Measurements from ENCODE around the gene NADSYN1.

Gene NADSYN1

DNA sequence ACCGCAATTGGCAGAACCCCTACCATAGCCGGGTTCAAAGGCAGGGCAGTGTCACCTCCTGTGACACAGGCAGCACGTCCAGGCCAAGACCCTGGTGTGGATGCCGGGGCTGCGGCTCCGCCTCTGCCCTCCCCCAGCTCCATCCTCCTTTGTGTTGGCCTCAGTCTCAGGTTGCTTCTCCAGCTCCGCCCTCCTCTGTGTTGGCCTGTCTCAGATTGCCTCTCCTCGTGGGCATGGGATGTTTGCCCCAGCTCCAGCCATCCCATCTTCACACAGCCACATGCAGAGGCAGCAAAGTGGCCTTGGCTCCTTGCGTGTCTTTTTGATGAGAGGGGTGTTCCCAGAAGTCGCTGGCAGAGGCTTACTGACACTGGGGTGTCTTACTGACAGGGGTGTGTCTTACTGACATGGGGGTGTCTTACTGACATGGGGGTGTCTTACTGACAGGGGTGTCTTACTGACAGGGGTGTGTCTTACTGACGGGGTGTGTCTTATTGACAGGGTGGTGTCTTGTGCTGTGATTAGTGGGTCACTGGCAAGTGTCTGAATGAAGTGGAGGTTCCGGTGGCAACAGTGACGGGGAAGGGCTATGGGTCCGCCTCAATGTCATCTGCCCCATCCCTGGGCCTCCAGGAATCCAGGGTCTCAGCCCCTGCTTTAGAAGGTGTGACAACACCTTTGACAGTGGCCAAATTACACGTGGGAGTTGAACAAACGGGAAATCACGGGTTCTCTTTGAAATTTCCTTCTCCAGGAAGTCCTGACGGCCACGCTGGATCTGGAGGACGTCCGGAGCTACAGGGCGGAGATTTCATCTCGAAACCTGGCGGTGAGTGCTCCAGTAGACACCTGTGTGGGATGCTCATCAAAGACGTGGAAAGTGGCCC, 24.9 kb downstream of the NADSYN1 start:
- intact Hi-C loops (cut with micrococcal nuclease): no loop called here
- H3K27me3 Mint-ChIP-seq: no peaks in the 10 kb centered on the region
- H3K27ac Mint-ChIP-seq: no peak overlapping the region
- H3K9me3 Mint-ChIP-seq: no peaks in the 10 kb centered on the region
- no peak overlapping the region for H3K4me3 Mint-ChIP-seq
- peaks cover 100% of the 10 kb centered on the region for H3K36me3 Mint-ChIP-seq (ENCODE audit: low read depth)
- H3K4me1 Mint-ChIP-seq (ENCODE audit: low read depth): no peaks in the 10 kb centered on the region

DNA sequence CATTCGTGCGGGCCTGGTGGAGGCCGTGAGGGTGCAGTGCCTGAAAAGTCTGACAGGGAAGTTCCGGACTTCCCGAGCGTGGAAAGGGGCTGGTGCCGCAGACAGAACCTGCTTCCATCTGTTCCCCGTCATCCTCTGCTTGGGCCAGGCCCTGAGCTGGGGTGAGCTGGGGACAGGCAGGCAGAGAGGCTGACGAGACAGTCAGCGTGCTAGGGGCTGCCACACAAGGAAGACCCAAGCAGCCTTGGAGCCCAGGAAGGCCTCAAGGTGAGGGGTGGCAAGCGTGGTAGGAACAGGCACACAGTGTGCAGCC, 25.5 kb downstream of the NADSYN1 start:
- no peak overlapping the region for H3K27ac Mint-ChIP-seq
- H3K4me3 Mint-ChIP-seq: no peak overlapping the region
- H3K9me3 Mint-ChIP-seq: no peaks in the 10 kb centered on the region
- no peaks in the 10 kb centered on the region for H3K4me1 Mint-ChIP-seq (ENCODE audit: low read depth)
- intact Hi-C loops (cut with micrococcal nuclease): no loop called here
- peaks cover 100% of the 10 kb centered on the region for H3K36me3 Mint-ChIP-seq (ENCODE audit: low read depth)
- H3K27me3 Mint-ChIP-seq: no peaks in the 10 kb centered on the region

DNA sequence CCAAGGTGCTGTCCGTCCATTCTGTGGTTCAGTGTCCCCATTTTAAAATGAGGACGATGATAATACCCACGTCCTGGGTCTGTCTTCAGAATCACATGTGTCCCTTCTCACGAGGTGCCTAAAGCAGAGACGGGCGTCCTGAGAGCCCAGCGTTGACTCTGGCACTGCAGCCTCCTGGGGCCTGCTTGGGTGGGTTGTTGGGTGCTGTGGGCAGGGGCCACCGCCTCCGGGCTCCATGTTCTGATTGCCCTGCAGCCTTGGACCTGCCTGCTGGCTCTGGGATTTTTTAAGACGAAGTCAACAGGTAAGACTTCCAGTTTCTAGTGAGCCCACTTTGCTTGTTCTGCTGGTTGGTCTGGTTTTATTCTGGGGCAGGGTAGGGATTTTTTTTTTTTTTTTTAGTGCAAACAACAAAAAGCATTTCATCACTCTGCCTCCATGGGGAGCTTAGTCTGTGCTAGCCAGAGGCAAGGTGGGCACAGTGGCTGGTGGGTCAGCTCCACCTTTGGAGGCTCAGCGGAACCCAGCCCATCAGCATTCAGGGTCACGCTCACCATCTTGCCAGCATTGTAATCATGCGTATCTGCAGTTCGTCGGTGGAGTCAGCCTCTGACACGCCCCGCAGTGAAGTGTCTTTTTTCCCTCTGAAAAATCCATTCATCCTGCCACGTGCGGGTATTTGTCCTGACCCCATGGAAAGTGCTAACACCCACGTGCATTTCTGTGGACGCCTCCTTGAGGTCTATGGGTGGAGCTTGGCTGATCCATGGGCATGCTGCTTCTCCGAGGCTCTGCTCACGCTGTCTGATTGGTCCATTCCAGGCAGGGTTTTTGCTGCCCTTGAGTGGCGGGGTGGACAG, 28.3 kb downstream of the NADSYN1 start:
- peaks cover 100% of the 10 kb centered on the region for H3K36me3 Mint-ChIP-seq (ENCODE audit: low read depth)
- intact Hi-C loops (cut with micrococcal nuclease): no loop called here
- no peaks in the 10 kb centered on the region for H3K4me1 Mint-ChIP-seq (ENCODE audit: low read depth)
- no peaks in the 10 kb centered on the region for H3K9me3 Mint-ChIP-seq
- no peaks in the 10 kb centered on the region for H3K27me3 Mint-ChIP-seq
- no peak overlapping the region for H3K4me3 Mint-ChIP-seq
- H3K27ac Mint-ChIP-seq: no peak overlapping the region

DNA sequence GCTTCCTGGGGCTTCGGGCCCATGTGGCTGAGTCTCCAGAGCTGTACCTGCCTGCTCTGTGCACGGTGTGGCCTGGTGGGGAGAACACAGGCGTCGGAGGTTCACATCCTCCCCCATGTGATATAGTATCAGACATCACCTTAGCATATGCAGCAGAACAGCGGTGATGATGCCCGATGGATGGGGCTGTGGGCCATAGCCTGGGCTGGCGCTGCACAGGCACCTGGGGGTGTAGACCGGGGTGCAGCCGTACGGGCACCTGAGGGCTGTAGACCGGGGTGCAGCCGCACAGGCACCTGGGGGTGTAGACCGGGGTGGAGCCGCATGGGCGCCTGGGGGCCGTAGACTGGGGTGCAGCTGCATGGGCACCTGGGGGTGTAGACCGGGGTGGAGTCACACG, 29.2 kb downstream of the NADSYN1 start:
- H3K27me3 Mint-ChIP-seq: no peaks in the 10 kb centered on the region
- H3K36me3 Mint-ChIP-seq (ENCODE audit: low read depth): peaks cover 100% of the 10 kb centered on the region
- no peak overlapping the region for H3K27ac Mint-ChIP-seq
- no peaks in the 10 kb centered on the region for H3K4me1 Mint-ChIP-seq (ENCODE audit: low read depth)
- intact Hi-C loops (cut with micrococcal nuclease): no loop called here
- H3K4me3 Mint-ChIP-seq: no peak overlapping the region
- H3K9me3 Mint-ChIP-seq: no peaks in the 10 kb centered on the region

DNA sequence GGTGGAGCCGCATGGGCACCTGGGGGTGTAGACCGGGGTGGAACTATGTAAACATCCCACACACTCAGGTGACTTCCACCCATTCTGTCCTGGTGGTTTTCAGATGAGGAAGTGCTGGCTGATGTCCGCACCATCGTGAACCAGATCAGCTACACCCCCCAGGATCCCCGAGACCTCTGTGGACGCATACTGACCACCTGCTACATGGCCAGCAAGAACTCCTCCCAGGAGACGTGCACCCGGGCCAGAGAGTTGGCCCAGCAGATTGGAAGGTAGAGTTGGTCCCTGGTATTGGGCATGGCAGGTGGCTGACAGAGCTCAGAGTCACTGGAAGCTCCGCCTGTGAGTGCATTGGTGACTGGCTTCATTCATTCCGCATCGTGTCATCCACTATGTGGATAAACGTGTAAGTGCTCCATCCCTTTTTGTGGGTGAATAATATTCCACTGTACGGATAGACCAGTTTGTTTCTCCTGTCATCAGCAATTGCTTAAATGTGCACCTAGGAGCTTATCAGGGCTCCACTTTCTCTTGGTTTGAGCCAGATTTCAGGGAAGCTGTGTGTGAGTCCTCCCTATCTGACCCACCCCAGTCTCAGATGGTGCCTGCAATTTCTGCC, 29.9 kb downstream of the NADSYN1 start:
- intact Hi-C loops (cut with micrococcal nuclease): no loop called here
- H3K9me3 Mint-ChIP-seq: no peaks in the 10 kb centered on the region
- no peaks in the 10 kb centered on the region for H3K4me1 Mint-ChIP-seq (ENCODE audit: low read depth)
- H3K36me3 Mint-ChIP-seq (ENCODE audit: low read depth): peaks cover 100% of the 10 kb centered on the region
- H3K4me3 Mint-ChIP-seq: no peak overlapping the region
- no peak overlapping the region for H3K27ac Mint-ChIP-seq
- no peaks in the 10 kb centered on the region for H3K27me3 Mint-ChIP-seq

DNA sequence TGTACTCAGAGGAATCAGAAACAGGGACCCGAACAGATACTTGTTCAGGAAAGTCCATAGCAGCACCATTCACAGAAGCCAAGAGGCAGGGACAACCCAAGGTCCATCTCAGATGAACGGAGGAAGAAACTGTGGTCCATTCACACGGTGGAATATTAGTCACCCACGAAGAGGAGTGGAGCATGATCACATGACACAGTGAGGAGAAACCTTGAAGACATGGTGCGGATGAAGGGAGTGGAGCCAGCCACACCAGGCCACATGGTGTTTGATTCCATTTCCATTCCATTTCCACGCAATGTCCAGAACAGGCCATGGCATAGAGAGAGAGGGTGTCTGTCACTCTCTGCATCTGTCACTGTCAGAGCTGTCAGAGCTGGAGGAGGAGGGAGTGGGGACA, 30.7 kb downstream of the NADSYN1 start:
- H3K4me3 Mint-ChIP-seq: no peak overlapping the region
- no peaks in the 10 kb centered on the region for H3K27me3 Mint-ChIP-seq
- peaks cover 100% of the 10 kb centered on the region for H3K36me3 Mint-ChIP-seq (ENCODE audit: low read depth)
- no peak overlapping the region for H3K27ac Mint-ChIP-seq
- no peaks in the 10 kb centered on the region for H3K4me1 Mint-ChIP-seq (ENCODE audit: low read depth)
- no peaks in the 10 kb centered on the region for H3K9me3 Mint-ChIP-seq
- intact Hi-C loops (cut with micrococcal nuclease): no loop called here

DNA sequence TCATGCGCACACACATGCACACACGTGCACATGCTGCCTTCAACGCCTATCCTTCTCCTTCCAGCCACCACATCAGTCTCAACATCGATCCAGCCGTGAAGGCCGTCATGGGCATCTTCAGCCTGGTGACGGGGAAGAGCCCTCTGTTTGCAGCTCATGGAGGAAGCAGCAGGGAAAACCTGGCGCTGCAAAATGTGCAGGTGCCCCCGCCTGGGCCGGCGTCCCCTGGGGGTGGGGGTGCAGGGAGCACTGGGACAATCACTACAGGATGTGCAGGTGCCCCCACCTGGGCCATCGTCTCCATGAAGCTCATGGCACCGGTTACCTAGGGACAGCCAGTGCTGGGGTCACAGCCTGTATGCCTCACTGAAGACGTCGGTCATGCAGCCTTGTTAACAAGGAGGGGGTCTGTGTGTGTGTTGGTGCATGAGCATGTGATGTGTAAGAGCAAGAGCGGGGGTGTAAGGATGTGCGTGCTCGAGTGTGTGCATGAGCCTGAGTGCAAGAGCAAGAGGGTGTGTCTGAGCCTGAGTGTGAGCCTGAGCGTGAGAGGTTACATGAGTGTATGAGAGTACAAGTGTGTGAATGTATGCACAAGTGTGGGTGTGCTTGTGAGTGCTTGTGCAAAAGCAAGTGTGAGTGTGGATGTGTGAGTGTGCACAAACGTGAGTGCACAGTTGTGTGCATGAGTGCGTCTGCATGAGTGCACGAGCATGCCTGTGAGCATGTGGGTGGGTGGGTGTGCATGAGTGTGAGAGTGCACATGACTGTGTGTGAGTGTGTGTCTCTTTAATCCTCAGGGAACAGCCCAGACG, 31.5 kb downstream of the NADSYN1 start:
- Mint-ChIP-seq H3K9me3 (no peaks in the 10 kb centered on the region), H3K4me1 (ENCODE audit: low read depth) (no peaks in the 10 kb centered on the region), H3K36me3 (ENCODE audit: low read depth) (peaks cover 100% of the 10 kb centered on the region), H3K27ac (no peak overlapping the region), H3K4me3 (no peak overlapping the region), H3K27me3 (no peaks in the 10 kb centered on the region)
- intact Hi-C loops (cut with micrococcal nuclease): no loop called here

DNA sequence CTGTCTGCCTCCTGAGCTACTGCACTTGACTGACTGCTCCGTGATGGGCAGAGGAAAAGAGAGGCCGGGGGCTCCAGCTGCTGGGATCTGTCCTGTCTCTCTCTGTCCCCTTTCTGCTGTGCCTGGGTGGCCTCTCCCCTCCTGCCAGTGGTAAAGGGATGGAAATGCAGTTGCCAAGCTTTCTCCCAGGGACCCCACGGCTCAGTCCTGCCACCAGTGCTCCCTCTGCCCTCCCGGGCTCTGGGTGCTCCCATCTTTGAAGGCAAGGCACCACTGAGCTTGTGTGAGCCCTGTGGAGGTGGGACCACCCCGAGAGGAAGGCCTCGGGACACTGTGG, 32.0 kb downstream of the NADSYN1 start:
- Mint-ChIP-seq H3K4me3 (no peak overlapping the region), H3K4me1 (ENCODE audit: low read depth) (no peaks in the 10 kb centered on the region), H3K36me3 (ENCODE audit: low read depth) (peaks cover 100% of the 10 kb centered on the region), H3K27me3 (no peaks in the 10 kb centered on the region), H3K9me3 (no peaks in the 10 kb centered on the region), H3K27ac (no peak overlapping the region)
- intact Hi-C loops (cut with micrococcal nuclease): no loop called here

DNA sequence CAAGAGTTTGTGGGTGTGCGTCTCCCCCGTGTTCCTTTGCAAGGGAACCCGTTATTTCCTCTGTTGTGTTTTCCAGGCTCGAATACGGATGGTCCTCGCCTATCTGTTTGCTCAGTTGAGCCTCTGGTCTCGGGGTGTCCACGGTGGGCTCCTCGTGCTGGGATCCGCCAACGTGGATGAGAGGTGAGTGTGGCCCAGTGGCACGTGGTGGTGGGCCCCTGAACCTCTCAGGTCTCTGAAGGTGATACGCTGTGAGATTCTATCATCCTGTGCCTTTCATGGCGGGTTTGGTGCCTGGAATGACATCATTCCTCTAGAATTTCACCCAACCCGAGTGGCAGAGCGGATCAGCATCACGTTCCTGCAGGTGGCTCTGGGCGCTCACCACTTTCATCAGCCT, 32.5 kb downstream of the NADSYN1 start:
- H3K27ac Mint-ChIP-seq: no peak overlapping the region
- no peaks in the 10 kb centered on the region for H3K27me3 Mint-ChIP-seq
- no peaks in the 10 kb centered on the region for H3K9me3 Mint-ChIP-seq
- intact Hi-C loops (cut with micrococcal nuclease): no loop called here
- H3K4me1 Mint-ChIP-seq (ENCODE audit: low read depth): no peaks in the 10 kb centered on the region
- H3K4me3 Mint-ChIP-seq: no peak overlapping the region
- peaks cover 100% of the 10 kb centered on the region for H3K36me3 Mint-ChIP-seq (ENCODE audit: low read depth)

DNA sequence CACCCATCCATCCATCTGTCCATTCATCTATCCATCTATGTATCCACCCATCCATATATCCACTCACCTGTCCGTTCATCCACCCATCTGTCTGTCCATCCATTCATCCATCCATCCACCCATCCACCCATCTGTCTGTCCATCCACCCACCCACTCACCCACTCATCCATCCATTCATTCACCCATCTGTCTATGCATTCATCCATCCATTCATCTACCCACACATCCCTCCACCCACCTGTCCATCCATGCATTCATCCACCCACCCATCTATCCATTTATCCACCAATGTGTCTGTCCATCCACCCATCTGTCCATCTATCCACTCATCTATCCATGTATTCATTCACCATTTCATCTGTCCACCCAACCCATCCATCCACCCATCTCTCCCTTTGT, 33.3 kb downstream of the NADSYN1 start:
- Mint-ChIP-seq H3K36me3 (ENCODE audit: low read depth) (peaks cover 100% of the 10 kb centered on the region), H3K4me3 (no peak overlapping the region), H3K9me3 (no peaks in the 10 kb centered on the region), H3K27me3 (no peaks in the 10 kb centered on the region), H3K27ac (no peak overlapping the region), H3K4me1 (ENCODE audit: low read depth) (no peaks in the 10 kb centered on the region)
- intact Hi-C loops (cut with micrococcal nuclease): no loop called here

DNA sequence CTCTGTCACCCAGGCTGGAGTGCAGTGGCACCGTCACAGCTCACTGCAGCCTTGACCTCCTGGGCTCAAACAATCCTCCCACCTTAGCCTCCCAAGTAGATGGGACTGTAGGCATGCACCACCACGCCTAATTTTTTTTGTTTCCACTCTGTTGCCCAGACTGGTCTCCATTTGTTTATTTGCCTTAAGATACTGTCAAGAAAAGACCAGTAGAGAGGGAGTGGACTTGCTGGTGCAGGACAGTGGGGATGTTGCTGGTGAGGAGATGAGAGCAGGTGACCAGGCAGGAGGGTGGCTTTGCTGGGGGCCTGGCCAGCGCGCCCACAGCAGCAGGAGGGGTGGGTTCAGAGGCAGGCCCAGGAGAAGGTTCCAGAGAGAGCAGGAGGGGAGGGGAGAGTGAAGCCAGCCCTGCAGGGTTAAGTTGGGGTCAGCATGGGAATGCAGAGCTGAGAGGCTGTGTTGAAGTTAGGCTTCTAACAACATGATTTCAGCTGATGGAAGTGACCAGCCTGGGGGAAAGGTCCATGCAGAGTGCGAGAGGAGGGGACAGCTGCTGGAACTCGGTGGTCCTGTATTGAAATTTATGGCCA, 35.8 kb downstream of the NADSYN1 start:
- Mint-ChIP-seq H3K4me1 (ENCODE audit: low read depth) (no peaks in the 10 kb centered on the region), H3K27ac (no peak overlapping the region), H3K4me3 (no peak overlapping the region), H3K36me3 (ENCODE audit: low read depth) (peaks cover 96% of the 10 kb centered on the region), H3K9me3 (no peaks in the 10 kb centered on the region), H3K27me3 (no peaks in the 10 kb centered on the region)
- intact Hi-C loops (cut with micrococcal nuclease): no loop called here

DNA sequence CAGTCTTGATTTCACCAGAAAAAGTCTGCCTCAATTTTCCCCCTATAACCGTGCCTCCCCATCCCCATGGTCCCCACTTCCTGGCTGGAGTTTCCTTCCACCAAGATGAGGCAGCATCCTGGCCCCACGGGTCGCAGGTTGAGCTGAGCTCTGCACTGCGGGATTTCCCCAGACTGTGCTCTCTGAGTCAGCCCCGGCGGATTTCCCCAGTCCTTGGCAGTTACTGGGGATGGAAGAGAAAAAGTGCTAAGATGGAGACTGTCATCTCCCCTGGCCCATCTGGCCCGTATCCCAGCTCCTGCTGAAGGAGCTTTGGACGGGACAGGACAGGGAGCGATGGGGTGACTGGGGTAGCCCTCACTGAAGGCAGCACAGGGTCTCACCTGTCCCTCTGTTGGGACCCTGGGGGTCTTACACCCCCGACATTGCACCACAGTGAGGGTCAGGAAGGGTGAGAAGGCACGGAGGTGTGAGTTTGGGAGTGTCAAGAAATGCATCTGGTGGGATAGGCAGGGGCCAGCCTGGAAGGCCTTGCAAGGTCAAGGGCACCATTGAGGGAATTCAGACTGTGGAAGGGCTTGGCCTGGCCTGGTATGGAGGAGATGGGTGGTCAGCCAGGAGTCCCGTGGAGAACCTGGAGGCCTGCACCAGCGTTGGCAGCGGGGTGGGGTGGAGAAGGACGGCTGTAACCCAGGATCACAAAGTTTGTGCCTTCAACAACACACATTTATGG, 36.5 kb downstream of the NADSYN1 start:
- no peaks in the 10 kb centered on the region for H3K4me1 Mint-ChIP-seq (ENCODE audit: low read depth)
- no peak overlapping the region for H3K27ac Mint-ChIP-seq
- no peaks in the 10 kb centered on the region for H3K9me3 Mint-ChIP-seq
- no peak overlapping the region for H3K4me3 Mint-ChIP-seq
- no peaks in the 10 kb centered on the region for H3K27me3 Mint-ChIP-seq
- peaks cover 96% of the 10 kb centered on the region for H3K36me3 Mint-ChIP-seq (ENCODE audit: low read depth)
- intact Hi-C loops (cut with micrococcal nuclease): no loop called here

Data from dendritic cell treated with granulocyte-macrophage colony-stimulating factor and Interleukin-4, amounts not matched to agents 40 ng/mL and 50 ng/mL, for 4 days (primary cell).